Activated T-helper 9 cell treated with anti-CD3 and anti-CD28 coated beads, Interleukin-2, amount 50 U/mL, for 16 hours (primary cell): ENCODE results near the gene KRTAP5-6.
"Not testable (repeated sequence)": the region's sequence is repeated elsewhere in the genome, so short reads cannot be mapped to it uniquely, and the experiment has no call there.

Source experiments
- DNase-seq: peaks from one replicate; pipeline ENCODE4 v3.0.0-alpha.2; 2020; ENCODE audit warnings: low read depth

The KRTAP5-6 gene

DNA sequence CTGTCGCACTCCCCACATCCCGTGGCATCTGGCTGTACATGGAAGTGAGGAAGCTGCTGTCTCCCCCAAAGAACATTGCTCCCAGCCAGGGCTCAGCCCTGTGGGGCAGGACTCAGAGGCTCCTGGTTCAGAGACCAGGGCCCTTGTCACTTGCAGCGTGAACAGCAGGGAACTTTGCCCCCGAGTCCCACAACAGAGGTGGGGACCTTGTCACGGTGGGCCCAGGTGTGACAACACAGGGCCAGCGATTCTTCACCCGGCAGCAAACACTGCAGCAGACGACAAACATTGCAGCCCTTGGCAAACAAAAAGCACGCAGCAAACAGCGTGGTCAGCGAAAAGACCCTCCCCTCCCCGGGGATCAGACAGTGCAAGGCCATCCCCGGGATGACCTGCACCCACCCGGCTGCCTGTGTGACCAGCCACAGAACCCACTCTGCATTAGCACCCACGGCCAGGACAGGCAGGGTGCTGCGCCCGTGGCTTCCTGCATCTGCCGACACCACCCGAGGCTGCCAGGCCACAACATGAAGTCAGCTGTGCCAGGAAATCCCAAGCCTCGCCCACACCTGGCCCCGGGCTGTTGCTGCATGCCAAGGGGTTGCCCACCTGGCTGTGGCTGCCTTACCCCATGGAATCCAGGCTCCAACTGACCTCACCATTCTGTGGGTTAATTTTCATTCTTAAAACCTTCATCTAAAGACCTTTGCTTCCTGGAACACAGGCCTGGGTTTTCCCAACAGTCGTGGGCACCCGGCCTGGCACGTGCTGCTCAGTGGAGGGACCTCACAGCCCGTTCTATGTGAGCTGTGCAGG is 35.3 kb upstream of the KRTAP5-6 start:
- DNase-seq, result not testable (repeated sequence)

DNA sequence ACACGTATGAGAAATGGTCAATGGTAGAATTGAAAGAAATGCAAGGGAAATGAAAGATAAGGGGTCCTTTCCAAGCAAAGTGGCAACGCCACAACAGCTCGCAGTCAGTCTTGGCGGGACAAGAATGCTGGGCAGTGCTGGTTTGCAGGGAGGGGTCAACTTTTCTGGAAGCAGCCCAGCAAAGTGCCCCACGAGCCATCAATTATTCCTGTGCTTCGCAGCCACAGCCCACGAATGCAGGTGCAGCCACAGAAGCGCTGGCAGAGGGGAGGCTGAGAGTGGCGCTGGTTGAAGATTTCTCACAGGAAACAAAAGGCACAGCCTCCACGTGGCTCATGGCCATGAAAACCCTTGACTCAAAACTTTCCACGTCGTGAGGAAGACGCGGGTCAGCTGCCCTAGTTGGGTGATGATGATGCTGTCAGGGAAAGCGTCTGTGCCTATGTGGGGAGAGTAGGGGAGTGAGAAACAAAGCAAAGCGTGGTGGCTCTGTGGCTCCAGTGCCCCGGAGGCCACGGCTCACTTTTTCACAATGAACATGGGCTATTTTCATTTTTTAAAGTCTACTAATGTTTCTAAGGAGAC is 34.2 kb upstream of the KRTAP5-6 start:
- DNase-seq, result not testable (repeated sequence)

DNA sequence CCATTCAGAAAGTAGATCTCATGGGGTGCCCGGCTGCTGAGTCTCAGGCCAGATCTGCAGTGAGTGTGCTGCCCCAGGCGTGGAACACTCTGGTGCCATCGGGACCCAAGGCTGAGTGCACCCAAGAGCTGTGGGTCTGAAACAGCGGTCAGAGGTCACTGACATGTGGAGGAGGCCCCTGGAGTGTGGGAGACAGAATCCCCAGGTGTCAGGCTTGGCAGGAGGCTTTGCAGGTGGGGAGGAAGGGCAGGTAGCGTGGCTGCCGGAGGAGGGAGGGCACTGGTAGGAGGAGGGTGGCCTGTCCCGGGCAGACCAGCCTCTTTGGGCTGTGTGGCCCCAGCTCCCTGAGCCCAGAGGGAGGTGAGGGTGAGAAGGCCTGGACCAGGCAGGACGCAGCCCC is 31.7 kb upstream of the KRTAP5-6 start:
- no peak for DNase-seq

DNA sequence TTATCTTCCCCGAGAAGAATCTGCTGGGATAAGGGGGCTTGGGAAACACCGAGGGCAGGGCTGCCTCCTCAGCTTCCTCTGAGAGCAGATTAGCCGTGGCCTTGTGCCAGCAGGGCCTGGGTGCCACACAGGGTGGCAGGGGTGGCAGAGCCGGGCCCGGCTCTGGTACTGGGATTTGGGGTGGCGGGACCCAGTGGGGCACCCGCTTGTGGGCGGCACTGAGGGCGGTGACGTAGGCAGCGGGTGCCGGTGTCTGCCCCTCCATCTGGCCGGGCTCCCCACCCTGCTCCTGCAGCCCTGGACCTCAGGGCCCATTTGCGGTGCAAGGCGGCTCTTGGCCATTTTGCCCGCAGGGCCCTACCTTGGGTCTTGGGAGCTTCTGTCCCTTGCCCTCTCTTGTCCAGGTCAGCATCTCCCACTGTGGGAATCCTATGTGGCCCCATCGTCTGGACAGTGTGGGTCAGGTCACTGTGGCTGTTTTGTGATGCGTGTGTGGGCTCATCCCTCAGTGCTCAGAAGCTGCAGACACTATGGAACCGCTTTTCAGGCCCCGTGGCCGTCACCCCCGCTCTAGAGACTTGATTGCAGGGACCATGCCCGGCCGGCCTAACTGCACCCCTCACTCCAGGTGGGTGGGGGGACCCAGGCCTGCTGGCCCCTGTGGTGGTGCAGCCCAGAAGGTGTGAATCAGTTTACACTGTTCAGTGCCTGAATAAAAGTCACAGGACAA is 29.7 kb upstream of the KRTAP5-6 start:
- no peak for DNase-seq

DNA sequence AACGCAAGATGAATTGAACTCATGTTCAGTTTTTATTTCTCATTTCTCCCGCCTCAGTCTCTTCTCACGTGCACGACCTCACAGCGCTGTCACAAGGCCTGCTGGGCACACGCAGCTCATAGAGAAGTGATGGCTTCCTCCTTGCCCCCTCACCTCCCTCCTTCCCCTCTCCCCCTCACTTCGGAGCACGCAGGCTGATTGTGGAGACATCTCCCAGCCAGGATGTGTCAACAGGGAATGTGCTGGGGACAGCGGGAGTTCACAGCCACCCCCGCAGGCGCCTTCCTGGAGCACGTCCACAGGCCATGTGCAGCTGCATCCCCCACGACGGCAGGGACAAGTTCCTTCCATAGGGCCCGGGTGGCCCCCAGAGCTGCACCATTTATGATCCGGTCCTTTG is 29.1 kb upstream of the KRTAP5-6 start:
- no peak for DNase-seq

DNA sequence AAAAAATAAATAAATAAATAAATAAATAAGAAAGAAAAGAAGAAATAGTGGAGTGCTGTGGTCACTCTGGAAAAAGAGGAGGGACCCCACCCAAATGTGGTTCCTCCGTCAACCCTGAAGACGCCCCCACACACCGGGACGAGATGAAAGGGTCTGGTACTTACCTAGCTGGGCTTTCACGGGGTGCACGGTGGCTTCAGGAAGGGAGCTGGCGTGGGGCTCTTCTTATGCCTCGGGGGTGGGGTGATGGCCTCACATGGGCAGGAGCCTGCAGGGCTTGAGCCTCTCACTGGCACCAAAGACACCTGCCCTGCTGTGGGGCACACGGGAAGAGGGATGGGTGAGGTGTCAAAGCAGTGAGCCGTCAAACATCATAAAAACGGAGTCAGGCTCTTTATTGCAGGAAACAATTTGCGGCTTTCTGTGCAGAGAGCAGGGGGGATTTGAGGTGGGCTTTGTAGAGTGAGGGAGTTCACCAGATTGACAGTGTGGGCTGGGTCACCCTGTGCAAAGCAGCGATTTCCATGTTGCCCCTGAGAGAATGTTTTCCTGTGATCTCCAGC is 28.0 kb upstream of the KRTAP5-6 start:
- no peak for DNase-seq

DNA sequence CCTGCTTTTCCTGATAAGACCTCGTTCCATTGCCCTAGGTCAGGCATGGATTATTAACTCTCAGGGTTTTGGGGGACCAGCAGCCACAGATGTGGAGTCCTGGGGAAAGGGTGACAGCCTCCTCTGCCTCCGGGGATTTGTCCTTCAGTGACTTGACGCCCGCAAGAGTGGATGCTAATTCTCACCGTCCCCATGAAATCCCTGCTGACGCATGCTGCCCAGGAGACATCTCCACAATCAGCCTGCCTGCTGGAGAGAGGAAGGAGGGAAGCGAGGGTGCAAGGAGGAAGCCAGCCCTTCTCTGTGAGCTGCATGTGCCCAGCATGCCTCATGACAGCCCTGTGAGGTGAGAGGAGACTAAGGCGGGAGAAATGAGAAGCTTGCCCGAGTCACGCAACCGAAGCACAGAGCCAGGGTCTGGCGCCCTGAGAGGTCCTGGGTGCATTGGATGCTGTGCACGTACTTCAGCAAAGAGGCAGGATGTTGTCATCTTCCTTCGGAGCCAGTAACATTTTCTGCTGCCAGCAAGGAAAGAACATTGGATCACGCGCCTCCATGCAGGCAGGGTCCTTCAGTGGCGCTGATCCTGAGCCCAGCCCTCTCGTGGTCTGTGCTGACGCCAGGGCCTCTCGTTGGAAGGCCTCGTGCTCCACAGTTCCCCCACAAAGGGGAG is 27.3 kb upstream of the KRTAP5-6 start:
- DNase-seq, result no peak

DNA sequence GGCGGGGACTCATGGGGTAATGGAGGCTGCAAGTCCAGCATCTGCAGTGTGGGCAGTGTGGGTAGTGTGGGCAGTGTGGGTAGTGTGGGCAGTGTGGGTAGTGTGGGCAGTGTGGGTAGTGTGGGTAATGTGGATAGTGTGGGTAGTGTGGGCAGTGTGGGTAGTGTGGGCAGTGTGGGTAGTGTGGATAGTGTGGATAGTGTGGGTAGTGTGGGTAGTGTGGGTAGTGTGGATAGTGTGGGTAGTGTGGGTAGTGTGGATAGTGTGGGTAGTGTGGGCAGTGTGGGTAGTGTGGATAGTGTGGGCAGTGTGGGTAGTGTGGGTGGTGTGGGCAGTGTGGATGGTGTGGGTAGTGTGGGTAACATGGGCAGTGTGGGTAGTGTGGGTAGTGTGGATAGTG is 26.5 kb upstream of the KRTAP5-6 start:
- DNase-seq, result not testable (repeated sequence)

DNA sequence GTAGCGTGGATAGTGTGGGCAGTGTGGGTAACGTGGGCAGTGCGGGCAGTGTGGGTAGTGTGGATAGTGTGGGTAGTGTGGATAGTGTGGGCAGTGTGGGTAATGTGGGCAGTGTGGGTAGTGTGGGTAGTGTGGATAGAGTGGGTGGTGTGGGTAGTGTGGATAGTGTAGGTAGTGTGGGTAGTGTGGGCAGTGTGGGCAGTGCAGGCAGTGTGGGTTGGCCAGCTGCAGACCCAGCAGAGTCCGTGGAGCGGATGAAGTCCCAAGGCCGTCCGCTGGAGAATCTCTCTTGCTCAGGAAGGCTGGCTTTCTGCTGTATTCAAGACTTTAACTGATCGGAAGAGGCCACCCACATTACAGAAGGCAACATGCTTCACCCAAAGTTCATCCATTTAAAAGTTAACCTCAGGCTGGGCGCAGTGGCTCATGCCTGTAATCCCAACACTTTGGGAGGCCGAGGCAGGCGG is 26.1 kb upstream of the KRTAP5-6 start:
- DNase-seq, result no peak

DNA sequence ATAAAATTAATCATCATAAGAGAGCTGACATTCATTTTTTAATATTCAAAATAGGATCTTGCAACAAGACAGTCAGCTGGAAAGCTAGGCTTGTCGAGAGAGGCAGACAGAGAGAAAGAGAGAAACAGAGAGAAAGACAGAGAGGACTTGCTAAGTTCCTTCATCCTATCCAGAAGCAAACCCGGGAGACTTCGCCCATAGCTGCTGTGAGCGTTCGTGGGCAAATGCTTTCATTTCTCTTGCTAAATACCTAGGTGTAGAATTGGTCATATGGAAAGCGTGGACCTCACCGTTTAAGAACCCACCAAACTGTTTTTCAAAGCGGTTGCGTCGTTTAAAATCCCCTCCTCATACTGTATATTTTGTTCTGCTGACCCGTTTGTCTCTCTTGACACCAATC is 25.3 kb upstream of the KRTAP5-6 start:
- no peak for DNase-seq

DNA sequence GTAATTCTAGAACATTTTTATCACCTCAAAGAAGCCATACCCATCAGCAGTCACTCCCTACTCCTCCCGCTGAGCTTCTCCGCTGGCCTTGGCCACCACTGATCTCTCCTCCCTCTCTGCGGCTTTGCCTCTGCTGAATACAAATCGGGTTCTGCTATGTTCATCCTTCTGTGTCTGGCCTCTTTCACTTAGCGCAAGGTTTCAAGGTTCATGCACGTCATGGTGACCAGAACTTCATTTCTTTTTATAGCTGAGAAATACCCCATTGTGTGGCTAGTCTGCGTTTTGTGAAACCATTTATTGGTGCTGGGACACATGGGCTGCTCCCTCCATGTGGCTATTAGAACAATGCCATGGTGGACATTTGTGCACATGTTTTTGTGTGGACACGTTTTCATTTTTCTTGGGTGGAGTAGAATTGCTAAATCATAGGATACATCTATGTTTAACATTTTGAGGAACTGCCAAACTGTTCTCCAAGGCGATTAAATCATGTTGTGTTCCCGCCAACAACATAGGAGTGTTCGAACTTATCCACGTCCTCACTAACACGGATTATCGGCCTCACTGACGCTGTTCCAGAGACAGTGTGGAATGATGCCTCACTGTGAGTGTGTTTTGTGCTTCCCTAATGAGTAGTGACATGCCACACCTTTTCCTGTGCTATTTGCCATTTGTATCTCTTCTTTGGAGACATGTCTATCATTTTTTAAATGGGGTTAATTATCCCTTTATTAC is 24.2 kb upstream of the KRTAP5-6 start:
- DNase-seq, result no peak

DNA sequence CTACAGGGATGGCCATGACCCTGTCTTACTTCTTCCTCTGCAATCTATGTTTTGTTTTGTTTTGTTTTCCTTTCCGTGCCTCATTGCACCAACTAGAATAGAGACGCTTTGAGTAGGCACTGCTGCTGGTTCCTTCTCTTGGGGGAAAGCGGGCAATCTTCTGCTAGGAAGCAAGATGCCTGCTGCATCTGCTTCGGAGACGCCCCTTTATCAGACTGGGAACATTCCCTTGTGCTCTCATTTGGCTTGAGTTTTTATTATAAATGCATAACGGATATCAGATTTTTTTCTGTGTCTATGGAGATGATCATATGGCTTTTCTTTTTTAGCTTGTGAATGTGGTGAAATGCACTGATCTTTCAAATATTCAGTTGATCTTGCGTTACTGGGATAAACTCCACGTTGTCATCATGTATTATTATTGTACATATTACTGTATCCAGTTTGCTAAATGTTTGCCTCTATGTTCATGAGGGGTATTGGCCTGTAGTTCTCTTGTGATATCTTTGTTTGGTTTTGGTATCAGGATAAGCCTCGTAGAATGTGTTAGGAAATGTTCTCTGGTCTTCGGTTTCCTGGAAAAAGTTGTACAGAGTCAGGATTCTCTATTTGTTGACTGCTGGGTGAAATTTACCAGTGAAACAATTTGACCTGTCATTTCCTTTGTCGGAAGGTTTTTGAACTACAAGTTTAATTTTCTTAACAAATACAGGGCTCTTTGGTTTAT is 23.4 kb upstream of the KRTAP5-6 start:
- no peak for DNase-seq

DNA sequence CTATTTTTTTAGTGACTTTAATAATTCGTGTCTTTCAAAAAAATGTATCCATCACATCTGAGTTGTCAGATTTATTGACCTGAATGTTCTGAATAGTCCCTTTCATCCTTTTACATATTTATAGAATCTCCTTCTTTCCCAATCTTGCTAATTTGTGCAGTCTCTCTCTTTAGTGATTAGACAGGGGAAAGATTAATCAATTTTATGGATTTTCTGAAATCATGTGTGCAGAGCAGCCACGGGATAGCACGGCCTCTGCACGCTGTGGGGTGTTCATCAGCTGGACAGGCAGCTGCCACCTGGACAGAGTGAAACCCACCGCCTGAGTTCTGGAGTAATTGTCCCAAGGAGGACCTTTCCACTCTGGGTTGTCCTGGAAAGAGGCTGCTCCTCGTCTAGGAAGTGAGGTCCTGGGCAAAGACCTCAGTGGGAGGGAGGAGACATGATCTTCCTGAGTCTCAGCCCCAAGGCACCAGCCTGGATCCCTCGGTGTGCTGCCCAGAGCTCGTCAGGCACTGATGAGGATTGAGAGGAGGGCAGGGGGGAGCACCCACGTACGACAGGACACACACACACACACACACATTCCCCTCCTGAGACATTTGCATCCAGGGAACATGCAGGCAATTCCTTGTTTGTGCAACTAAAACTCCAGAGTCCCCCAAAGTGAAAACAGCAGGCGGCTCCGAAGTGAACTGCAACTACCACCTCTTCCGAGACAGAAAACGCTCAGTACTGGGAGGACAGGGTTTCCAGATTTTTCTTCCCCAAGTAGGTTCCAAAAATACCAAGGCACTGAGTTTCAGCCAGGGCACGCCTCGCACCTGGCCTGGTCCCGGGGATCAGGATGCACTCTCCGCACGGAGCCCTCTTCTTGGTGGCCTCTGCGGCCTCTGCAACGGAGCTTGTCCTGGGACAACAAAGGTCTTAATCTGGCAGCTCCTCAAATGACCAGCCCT is 22.5 kb upstream of the KRTAP5-6 start:
- DNase-seq, result no peak

DNA sequence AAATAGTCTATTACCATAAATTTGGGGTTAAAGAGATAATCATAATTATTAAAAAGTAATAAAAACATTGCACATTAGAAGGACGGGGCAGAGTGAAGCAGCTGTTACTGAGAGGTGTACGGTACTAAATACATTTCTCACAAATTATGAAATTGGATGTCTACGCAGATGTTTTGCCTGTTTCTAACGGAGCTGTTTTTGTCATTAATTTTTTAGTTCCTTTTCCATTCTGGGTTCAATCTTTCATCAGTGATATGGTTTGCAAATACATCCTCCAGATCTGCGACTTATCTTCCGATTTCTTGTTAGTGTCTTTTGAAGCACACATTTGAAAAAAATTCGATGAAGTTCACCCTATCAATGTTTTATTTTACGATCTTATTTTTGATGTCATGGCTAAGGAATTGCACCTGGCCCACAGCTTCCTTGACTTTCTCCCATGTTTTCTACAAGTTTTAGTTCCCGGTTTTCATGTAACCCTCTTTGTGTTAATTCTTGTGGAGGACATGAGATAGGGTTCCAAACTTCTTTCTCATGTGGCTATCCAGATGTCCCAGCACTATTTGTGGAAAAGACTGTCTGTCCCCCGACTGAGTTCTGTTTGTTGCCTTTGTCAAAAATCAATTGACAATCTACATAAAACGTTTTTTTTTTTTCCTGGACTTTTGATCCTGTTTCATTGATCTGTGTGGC is 21.3 kb upstream of the KRTAP5-6 start:
- no peak for DNase-seq

DNA sequence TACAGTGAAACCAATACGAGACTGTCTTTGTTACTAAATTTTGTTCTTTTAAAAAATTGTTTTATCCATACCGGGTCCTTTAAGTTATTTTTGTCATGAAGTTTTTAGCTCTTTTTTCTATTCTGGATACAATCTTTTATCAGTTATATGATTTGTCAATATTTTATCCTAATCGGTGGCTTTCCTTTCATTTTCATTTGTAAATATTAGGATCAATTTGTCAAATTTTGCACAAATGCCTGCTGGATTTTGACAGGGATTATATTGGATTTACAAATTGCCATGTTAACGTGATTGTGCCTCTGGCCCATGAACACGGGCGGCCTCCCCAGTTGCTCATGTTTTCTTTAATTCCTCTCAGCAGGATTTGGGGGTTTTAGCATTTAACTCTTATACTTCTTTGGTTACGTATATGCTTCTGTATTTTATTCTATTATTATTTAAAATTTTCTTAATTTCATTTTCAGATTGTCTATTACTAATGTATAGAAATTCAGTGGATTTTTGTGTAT is 20.7 kb upstream of the KRTAP5-6 start:
- DNase-seq, result no peak

DNA sequence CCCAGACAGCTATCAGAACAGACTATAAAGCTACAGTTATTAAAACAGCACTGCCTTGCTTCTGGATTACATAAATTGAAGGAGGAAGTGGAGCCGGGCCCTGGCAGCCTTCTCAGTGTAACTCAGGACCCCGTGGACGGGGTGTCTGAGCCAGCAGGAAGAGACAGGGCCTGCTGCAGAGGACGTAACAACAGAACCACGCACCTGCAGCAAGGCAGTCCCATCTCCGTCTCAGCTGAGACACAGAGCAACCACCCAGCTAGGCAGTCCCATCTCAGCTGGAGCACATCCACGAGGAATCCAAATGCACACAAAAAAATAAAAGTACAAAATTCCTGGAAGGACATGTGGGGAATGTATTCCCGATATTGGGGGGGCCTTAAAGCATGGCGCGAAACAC is 17.1 kb upstream of the KRTAP5-6 start:
- DNase-seq, result no peak

DNA sequence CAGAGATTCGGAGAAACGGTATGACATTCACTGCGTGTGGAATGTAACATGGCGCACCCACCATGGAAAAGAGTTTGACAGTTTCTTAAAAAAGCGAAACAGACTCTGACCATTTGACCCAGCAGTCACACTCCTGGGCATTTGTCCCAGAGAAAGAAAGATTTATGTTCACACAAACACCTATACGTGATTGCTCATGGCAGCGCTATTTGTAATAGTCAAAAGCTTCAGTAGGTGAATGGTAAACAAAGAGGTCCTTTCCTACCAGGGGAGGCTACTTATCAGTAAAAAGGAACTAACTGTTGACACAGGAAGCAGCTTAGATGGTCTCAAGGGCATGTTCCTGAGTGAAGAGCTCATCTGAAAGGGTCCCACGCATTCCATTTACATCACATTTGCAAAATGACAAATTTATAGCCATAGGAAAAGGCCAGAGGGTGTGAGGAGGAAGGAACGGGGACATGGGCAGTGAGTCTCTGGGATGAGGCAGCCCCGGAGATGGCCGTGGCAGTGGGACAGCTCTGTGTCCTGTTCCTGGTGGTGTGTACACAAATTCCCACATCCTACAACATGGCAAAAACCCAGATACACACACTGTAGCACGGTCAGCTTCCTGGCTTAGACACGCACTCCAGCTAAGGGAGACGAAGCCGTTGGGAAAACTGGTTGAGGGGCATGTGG is 14.6 kb upstream of the KRTAP5-6 start:
- DNase-seq, result no peak

DNA sequence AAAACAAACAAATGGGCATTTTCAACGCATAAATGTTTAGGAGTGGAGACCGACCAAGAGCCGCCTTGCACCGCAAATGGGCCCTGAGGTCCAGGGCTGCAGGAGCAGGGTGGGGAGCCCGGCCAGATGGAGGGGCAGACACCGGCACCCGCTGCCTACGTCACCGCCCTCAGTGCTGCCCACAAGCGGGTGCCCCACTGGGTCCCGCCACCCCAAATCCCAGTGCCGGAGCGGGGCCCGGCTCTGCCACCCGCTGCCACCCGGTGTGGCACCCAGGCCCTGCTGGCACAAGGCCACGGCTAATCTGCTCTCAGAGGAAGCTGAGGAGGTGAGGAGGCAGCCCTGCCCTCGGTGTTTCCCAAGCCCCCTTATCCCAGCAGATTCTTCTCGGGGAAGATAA is 13.8 kb upstream of the KRTAP5-6 start:
- not testable (repeated sequence) for DNase-seq
